ENCODE data around the gene C16orf90. TPM values are rescaled to one million over a fixed set of nuclear protein-coding genes. Genes with fewer than 3 reads are reported as not detected.

Gene C16orf90
- total and polyA plus RNA-seq, 2 donors (not counting 1 experiment from before 2014, with no cell fraction given), result not detected

GRCh38 chr16:3472878-3473595 lies 22.3 kb downstream of the C16orf90 start:
- DNase-seq (no peak), ATAC-seq (ENCODE audit: low read depth) (no peak)
- intact Hi-C loops (cut with micrococcal nuclease), result no loop called here
- Mint-ChIP-seq H3K27me3 (no peaks in the 10 kb centered on the region), H3K4me1 (peaks cover 13% of the 10 kb centered on the region), H3K27ac (no peak overlapping the region), H3K9me3 (ENCODE audit: insufficient read depth) (no peaks in the 10 kb centered on the region), H3K4me3 (no peak overlapping the region)
- no peaks in the 10 kb centered on the region for H3K4me1 ChIP-seq (ENCODE audit: control insufficient read depth in 2 of 2, insufficient read depth in 2 of 2, low read length in 2 of 2)
- H3K27ac ChIP-seq (ENCODE audit: low read length in 2 of 2), result no peak overlapping the region
- H3K9ac ChIP-seq (ENCODE audit: low read length), result no peak overlapping the region
- peaks cover 90% of the 10 kb centered on the region for H3K79me2 ChIP-seq (ENCODE audit: control insufficient read depth, insufficient read depth, low read length)
- WGBS (ENCODE audit: insufficient coverage), result 90% methylated on average over 2 of the region's 10 CpGs
- H3K9me3 ChIP-seq (ENCODE audit: control extremely low read depth in 1 of 3, control insufficient read depth in 2 of 3, insufficient read depth in 1 of 3, low read length in 2 of 3), result peaks cover 0 to 26% (median 6%) of the 10 kb centered on the region in 3 donors
- TF ChIP-seq EZH2 (IDR thresholded peaks at IDR 0.05; ENCODE audit: borderline replicate concordance, insufficient read depth, low read depth, low read length, poor library complexity, severe bottlenecking) (no peak), CTCF (IDR thresholded peaks at IDR 0.05) (no peak)
- H3K27me3 ChIP-seq (replicated peaks in 1 of 4; ENCODE audit: control extremely low read depth in 1 of 4, control insufficient read depth in 3 of 4, insufficient read depth in 4 of 4, low read length in 3 of 4), result no peaks in the 10 kb centered on the region
- H3K4me3 ChIP-seq (ENCODE audit: control extremely low read depth in 1 of 5, extremely low read depth in 1 of 5, insufficient read depth in 1 of 5, low read depth in 2 of 5, low read length in 4 of 5), result no peak overlapping the region
- H2AFZ ChIP-seq (ENCODE audit: insufficient read depth, low read depth, low read length, poor library complexity, severe bottlenecking), result no peak overlapping the region
- peaks cover 0 to 3% of the 10 kb centered on the region in 2 experiments for H3K36me3 ChIP-seq (replicated peaks in 1 of 2; ENCODE audit: control extremely low read depth in 1 of 2, control insufficient read depth in 1 of 2, extremely low read depth in 1 of 2, insufficient read depth in 2 of 2, low read length in 1 of 2)
- H4K20me1 ChIP-seq (ENCODE audit: control insufficient read depth, insufficient read depth, low read length, poor library complexity, severe bottlenecking), result peaks cover 77% of the 10 kb centered on the region
- H3K4me2 ChIP-seq (replicated peaks; ENCODE audit: low read depth, low read length, poor library complexity, severe bottlenecking), result no peak overlapping the region
- CTCF ChIA-PET, result no interaction called here
- POLR2A ChIA-PET, result no interaction called here

- Mint-ChIP-seq H3K27me3 (no peaks in the 10 kb centered on the region), H3K27ac (no peak overlapping the region), H3K4me3 (no peak overlapping the region), H3K9me3 (ENCODE audit: insufficient read depth) (no peaks in the 10 kb centered on the region), H3K4me1 (peaks cover 26% of the 10 kb centered on the region)
- H3K36me3 ChIP-seq (replicated peaks in 1 of 2; ENCODE audit: control extremely low read depth in 1 of 2, control insufficient read depth in 1 of 2, extremely low read depth in 1 of 2, insufficient read depth in 2 of 2, low read length in 1 of 2), result peaks cover 0 to 7% of the 10 kb centered on the region in 2 experiments
- no peaks in the 10 kb centered on the region for H3K4me1 ChIP-seq (ENCODE audit: control insufficient read depth in 2 of 2, insufficient read depth in 2 of 2, low read length in 2 of 2)
- TF ChIP-seq CTCF (IDR thresholded peaks at IDR 0.05) (no peak), EZH2 (IDR thresholded peaks at IDR 0.05; ENCODE audit: borderline replicate concordance, insufficient read depth, low read depth, low read length, poor library complexity, severe bottlenecking) (no peak)
- CTCF ChIA-PET, result no interaction called here
- H3K4me3 ChIP-seq (ENCODE audit: control extremely low read depth in 1 of 5, extremely low read depth in 1 of 5, insufficient read depth in 1 of 5, low read depth in 2 of 5, low read length in 4 of 5), result no peak overlapping the region
- H3K4me2 ChIP-seq (replicated peaks; ENCODE audit: low read depth, low read length, poor library complexity, severe bottlenecking), result no peak overlapping the region
- intact Hi-C loops (cut with micrococcal nuclease), result no loop called here
- H4K20me1 ChIP-seq (ENCODE audit: control insufficient read depth, insufficient read depth, low read length, poor library complexity, severe bottlenecking), result peaks cover 89% of the 10 kb centered on the region
- peaks cover 0 to 26% (median 6%) of the 10 kb centered on the region in 3 donors for H3K9me3 ChIP-seq (ENCODE audit: control extremely low read depth in 1 of 3, control insufficient read depth in 2 of 3, insufficient read depth in 1 of 3, low read length in 2 of 3)
- H3K9ac ChIP-seq (ENCODE audit: low read length), result no peak overlapping the region
- peaks cover 99% of the 10 kb centered on the region for H3K79me2 ChIP-seq (ENCODE audit: control insufficient read depth, insufficient read depth, low read length)
- H2AFZ ChIP-seq (ENCODE audit: insufficient read depth, low read depth, low read length, poor library complexity, severe bottlenecking), result no peak overlapping the region
- 97% methylated on average over 20 of the region's 20 CpGs for WGBS (ENCODE audit: insufficient coverage)
- ATAC-seq (ENCODE audit: low read depth), result no peak
- no peak overlapping the region for H3K27ac ChIP-seq (ENCODE audit: low read length in 2 of 2)
- POLR2A ChIA-PET, result no interaction called here
- H3K27me3 ChIP-seq (replicated peaks in 1 of 4; ENCODE audit: control extremely low read depth in 1 of 4, control insufficient read depth in 3 of 4, insufficient read depth in 4 of 4, low read length in 3 of 4), result no peaks in the 10 kb centered on the region
- DNase-seq, result no peak
These were observed 23.6 kb downstream of the C16orf90 start for GRCh38 chr16:3471518-3472176.

All from B cell (primary cell).